ENCODE measurements around the gene RFTN2.
"Not testable (repeated sequence)": the region's sequence is repeated elsewhere in the genome, so short reads cannot be mapped to it uniquely, and the experiment has no call there.

The RFTN2 gene

GRCh38 chr2:197675246-197675645 is at the start of gene RFTN2:
Gene RFTN2 (minus strand): TSS chr2:197675587. CDS start chr2:197675458, 129 bp downstream.
- no peak for DNase-seq (ENCODE audit: low read depth in 2 of 2)

- no peak for DNase-seq (ENCODE audit: low read depth in 2 of 2)
Observed at GRCh38 chr2:197717863-197718262, 42.5 kb upstream of the RFTN2 start.

DNA sequence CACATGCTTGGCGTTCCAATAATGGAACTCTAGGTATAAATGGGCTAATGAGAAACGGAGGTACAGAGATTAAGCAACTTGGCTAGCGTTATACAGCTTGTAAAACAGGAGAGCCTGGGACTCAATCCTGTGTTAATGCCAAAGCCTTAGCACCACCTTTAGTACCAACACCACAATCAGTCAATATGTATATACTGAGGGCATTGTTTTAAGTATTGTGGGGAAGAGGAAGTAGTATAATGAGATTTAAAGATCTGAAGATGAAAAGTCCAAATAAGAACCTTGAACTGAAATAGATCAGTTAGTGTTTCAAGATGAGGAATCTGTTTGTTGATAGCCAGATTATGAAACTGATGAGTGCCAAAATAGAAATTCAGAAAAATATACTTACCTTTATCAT is 37.9 kb upstream of the RFTN2 start:
- DNase-seq (ENCODE audit: low read depth in 2 of 2) = no peak

DNA sequence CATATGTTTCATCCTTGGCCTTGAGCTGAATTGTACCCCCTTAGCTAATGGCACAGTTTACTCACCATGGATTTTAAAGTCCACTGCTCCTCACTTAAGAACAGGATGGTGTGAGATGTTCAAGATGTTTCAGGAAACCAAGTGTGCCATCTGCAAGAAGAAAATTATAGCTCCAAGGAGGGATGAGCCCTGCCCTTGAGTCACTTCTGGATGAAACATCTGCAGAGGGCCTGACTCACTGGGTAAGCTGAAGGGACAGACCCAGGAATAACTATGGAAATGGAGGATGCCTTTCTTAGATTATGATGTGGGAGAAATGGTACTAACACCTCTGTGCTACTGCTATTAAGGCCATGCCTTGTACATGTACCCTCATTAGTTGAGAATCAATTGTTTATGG is 36.2 kb upstream of the RFTN2 start:
- DNase-seq (ENCODE audit: low read depth in 2 of 2) = no peak

GRCh38 chr2:197710424-197711042 is 35.1 kb upstream of the RFTN2 start:
- DNase-seq (ENCODE audit: low read depth in 2 of 2) = no peak

- DNase-seq (ENCODE audit: low read depth in 2 of 2) = not testable (repeated sequence)
Observed at GRCh38 chr2:197709140-197709539, 33.8 kb upstream of the RFTN2 start.

DNA sequence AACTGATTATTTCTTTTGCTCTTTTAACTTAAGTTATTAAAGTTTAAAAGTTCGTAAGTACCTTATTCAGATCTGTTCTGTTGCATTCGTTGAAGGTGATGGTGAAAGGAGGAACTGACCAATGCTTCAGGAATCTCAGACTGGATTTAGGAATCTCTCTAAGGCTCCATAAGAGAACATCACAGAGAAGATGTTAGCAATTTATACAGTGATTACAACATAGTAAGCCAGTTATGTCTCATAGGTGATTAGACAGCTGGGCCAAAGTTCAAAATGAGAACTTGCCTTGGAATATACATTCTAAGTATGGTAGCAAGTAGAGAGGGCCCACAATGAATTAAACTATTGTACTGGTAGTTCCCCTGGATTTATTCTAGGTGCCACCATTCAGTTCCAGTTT is 32.9 kb upstream of the RFTN2 start:
- no peak for DNase-seq (ENCODE audit: low read depth in 2 of 2)

GRCh38 chr2:197707316-197708213 is 32.2 kb upstream of the RFTN2 start:
- DNase-seq (ENCODE audit: low read depth in 2 of 2) = no peak

- DNase-seq (ENCODE audit: low read depth in 2 of 2) = no peak
Observed at GRCh38 chr2:197706839-197707207, 31.4 kb upstream of the RFTN2 start.

DNA sequence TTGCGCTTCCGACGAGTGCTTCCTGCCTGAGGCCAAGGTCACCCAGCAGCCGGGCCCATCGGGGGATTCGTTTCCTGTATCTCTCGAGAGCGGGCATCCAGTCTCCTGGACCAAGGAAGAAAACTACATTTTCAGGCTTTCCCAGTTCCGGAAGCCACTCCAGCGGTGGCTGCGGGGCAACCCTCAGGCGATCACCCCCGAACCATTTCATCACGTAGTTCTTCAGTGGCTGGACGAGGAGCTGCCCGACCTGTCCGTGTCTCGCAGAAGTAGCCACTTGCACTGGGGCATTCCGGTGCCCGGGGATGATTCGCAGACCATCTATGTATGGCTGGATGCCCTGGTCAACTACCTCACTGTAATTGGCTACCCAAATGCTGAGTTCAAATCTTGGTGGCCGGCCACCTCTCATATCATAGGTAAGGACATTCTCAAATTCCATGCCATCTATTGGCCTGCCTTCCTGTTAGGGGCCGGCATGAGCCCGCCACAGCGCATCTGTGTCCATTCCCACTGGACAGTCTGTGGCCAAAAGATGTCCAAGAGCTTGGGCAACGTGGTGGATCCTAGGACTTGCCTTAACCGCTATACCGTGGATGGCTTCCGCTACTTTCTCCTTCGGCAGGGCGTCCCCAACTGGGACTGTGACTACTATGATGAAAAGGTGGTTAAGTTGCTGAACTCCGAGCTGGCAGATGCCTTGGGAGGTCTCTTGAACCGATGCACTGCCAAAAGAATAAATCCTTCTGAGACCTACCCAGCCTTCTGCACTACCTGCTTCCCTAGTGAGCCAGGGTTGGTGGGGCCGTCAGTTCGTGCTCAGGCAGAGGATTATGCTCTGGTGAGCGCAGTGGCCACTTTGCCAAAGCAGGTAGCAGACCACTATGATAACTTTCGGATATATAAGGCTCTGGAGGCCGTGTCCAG is 30.8 kb upstream of the RFTN2 start:
- no peak for DNase-seq (ENCODE audit: low read depth in 2 of 2)

DNA sequence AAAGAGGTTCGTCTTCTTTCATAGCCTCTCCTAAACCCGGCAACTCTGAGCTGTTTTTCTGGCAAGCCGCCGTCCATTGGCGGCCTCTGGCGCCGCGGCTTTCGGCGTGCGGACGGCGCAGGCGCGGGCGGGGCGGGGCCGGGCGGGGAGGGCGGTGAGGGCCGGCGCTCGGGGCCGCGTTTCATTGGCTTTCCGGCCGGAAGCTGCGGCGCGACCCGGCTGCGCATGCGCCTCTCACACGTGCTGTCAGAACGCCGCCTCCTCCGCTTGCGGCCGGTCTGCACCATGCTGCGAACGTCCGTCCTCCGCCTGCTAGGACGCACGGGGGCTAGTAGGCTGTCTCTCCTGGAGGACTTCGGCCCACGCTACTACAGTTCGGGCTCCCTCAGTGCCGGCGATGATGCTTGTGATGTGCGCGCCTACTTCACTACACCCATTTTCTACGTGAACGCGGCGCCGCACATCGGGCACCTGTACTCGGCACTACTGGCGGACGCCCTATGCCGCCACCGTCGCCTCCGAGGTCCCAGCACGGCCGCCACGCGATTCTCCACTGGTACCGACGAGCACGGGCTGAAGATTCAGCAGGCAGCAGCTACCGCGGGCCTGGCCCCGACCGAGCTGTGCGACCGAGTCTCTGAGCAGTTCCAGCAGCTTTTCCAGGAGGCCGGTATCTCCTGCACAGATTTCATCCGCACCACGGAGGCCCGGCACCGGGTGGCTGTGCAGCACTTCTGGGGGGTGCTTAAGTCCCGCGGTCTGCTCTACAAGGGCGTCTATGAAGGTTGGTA is 29.9 kb upstream of the RFTN2 start, which contains the start of gene MARS2:
MARS2 (plus strand) TSS at position 249 of the 791 bp plus-strand sequence; CDS start at position 286, 37 bp downstream.
- peak; percentile 81 to 93 for DNase-seq (ENCODE audit: low read depth in 2 of 2)

DNA sequence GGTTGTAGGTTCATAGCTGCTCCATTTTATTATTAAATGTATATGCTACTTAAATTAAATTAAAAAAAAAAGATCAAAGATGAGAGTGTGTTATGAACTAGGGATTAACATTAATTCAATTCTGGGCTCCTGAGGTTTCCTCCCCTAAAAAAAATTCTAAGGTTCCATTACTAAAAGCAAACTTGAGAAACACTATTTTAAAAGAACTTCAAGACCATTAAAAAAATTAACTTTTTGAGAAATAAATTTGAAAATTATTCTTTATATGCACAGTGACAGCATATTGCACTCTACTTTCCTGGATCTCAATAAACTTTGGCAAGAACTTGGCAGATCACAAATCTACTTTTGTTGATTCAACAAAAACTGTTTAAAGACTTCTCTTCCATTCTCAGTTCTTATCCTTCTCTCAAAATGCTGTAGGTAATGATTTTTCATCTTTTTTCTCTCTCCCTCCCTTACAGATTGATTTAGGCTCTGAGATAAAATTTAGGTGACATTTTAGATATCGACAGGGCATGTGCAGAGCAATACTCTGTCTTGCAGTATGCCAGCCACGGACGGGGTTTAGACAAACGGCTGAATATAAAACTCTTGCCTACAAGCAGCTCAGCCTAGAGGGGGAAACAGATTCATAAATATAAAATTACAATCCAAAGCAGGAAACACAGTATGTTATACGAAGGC is 29.2 kb upstream of the RFTN2 start:
- no peak for DNase-seq (ENCODE audit: low read depth in 2 of 2)

DNA sequence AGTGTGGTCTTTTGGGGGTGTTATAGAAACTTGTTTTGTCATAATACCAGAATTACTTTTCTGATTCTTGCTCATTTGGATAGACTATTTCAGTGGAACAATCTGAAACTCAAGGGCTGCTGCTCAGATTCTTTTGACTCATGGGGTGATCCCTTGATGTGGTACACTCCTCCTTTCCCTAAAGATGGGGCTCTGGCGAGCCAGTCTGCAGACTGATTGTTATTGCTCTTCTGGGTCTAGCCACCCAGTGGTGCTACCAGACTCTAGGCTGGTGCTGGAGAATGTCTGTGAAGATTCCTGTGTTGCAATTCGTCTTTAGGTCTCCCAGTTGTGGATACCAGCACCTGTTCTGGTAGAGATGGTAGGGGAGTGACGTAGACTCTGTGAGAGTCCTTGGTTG is 25.6 kb upstream of the RFTN2 start:
- no peak for DNase-seq (ENCODE audit: low read depth in 2 of 2)

GRCh38 chr2:197699724-197700123 is 24.3 kb upstream of the RFTN2 start:
- not testable (repeated sequence) for DNase-seq (ENCODE audit: low read depth in 2 of 2)

- DNase-seq (ENCODE audit: low read depth in 2 of 2) = not testable (repeated sequence)
Observed at GRCh38 chr2:197696571-197696970, 21.2 kb upstream of the RFTN2 start.

DNA sequence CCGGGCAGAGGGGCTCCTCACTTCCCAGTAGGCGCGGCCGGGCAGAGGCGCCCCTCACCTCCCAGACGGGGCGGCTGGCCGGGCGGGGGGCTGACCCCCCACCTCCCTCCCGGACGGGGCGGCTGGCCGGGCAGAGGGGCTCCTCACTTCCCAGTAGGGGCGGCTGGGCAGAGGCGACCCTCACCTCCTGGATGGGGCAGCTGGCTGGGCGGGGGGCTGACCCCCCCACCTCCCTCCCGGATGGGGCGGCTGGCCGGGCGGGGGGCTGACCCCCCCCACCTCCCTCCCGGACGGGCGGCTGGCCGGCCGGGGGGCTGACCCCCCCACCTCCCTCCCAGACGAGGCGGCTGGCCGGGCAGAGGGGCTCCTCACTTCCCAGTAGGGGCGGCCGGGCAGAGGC is 20.6 kb upstream of the RFTN2 start:
- DNase-seq (ENCODE audit: low read depth in 2 of 2) = not testable (repeated sequence)

DNA sequence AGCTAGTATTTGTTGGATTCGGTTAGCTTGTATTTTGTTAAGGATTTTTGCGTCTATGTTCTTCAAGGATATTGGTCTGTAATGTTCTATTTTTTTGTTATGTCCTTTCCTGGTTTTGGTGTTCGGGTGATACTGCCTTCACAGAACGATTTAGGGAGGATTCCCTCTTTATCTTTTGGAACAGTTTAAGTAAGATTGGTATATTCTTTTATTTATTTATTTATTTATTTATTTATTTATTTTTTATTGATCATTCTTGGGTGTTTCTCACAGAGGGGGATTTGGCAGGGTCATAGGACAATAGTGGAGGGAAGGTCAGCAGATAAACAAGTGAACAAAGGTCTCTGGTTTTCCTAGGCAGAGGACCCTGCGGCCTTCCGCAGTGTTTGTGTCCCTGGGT is 19.8 kb upstream of the RFTN2 start:
- not testable (repeated sequence) for DNase-seq (ENCODE audit: low read depth in 2 of 2)

DNA sequence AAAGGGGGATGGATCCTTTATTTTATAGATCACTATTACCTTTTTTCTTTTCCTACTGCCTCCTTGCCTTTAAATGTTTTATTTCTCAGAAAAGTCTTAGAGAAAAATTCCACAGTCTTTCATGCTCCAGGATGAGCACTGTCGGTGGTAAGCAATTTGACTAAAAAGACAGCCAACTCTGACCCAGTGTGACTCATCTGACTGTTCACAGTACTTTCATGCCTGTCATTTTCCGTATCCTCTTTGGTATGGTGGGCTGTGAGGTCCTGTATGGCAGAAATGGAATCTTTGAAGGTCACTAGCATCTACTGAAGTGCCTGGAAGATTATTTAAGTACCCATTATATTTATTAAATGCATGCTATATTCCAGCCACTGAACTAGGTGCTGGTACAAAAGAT is 2.1 kb upstream of the RFTN2 start:
- DNase-seq (ENCODE audit: low read depth in 2 of 2) = no peak

DNA sequence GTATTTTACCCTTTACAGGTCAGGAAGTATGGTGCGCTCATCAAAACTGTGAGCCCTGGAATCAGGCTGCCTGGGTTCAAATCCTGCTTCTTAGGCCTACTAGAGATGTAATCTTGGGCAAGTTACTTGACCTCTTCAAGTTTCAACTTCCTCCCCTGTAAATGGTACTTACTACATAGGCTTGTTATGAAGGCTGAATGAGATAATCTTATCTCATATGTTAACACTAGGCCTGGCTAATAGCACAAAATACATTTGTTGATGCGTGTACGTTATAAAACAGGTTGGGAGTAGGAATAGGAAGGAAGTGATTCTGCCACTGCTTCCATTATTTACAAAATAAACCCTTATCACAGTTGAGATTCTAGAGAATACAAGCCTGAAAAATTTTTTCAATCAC is 1.7 kb upstream of the RFTN2 start:
- DNase-seq (ENCODE audit: low read depth in 2 of 2) = no peak

DNA sequence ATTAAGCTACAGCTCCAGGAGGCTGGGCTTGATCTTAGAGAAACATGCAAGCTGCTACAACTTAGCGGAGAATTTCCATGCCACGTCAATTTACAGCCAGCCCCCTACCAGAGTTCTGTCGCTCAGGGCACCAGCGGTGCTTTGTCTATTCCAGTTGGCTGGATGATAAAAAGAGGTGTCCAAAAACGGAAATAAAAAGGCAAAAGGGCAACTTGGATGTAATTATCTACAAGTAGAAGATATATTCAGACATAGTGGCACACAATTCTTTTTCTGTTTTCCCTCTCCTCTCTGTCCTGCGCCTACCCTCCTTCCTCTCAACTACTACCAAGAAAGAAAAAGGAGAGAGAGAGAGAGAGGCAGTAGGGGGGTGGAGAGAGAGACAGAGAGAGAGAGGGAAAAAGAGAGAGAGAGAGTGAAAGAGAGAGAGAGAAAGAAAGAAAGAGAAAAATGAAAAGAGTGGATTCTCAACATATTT is 363 bp upstream of the RFTN2 start:
- DNase-seq (ENCODE audit: low read depth in 2 of 2) = no peak

Data from stimulated activated CD8-positive, alpha-beta memory T cell treated with anti-CD3 and anti-CD28 coated beads, Interleukin-7, amount 100 ng/mL, for 4 hours (primary cell).